ENCODE data around the gene POMT2. TPM values are rescaled to one million over a fixed set of nuclear protein-coding genes. Genes with fewer than 3 reads are reported as not detected.

POMT2 gene
- total RNA-seq, 1 donor from 2014 or later = 13.4 TPM

DNA sequence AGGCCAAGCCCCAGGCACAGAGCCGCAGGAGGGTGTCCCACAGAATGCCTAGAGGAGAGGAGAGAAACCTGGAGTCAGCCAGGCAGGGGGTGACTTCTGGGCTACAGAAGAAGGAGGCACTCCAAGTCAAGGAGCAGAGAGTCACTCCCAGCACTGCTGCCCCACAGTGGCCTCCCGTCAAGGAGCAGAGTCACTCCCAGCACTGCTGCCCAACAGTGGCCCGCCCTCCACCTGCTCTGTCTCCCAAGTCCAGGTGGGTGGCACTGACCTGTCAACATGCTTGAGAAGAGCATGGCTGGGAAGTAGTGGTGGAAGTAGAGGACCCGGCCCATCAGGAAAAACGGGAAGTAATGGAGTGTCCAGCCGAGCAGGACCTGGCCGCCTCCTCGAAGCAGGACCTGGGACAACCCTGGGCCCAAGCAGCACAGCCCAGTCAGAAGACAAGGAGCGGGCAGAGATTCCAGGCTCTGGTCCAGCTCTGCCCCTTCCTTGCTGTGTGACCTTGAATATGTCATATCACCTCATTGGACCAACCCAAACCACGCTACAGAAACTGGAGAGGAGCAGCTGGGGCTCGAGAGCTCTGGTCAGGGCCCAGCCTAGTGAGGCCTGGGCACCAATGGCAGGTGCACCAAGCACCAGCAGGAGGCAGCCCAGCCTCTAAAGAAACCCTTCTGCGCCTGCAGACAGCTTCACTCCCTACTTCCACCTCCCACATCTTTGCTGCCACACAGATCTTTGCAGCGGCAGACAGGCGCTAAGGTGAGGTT lies 42.0 kb downstream of the POMT2 start:
- H3K36me3 ChIP-seq = peaks cover 64% of the 10 kb centered on the region
- H3K4me1 ChIP-seq = no peaks in the 10 kb centered on the region
- peaks cover 4% of the 10 kb centered on the region for H3K9me3 ChIP-seq (replicated peaks)
- intact Hi-C loops (cut with micrococcal nuclease) = no loop called here
- no peak overlapping the region for H3K4me3 ChIP-seq
- H3K27ac ChIP-seq (replicated peaks) = no peak overlapping the region
- peaks cover under 1% of the 10 kb centered on the region for H3K27me3 ChIP-seq (ENCODE audit: low read depth)
- no peak for TF ChIP-seq CTCF (IDR thresholded peaks at IDR 0.05; ENCODE audit: borderline replicate concordance)
- DNase-seq = no peak

DNA sequence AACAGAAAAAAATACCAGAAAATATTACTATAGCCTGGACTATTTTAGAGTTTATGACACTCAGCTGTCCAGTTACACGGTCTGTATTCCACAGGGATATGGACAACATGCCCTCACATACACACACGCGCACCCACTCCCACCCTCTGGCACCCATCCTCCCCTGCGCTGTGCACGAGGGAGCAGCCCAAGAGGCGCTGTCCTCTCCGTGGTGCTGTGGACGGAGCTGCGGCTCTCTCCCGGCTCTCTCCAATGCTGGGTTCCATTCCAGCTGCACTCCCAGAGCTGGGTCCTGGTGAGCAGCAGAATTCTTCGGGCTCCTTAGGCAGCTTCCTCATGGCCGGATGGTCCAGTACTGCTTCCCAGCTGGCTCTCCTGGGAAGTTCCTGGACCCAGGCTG lies 43.7 kb downstream of the POMT2 start:
- no peak overlapping the region for H3K27ac ChIP-seq (replicated peaks)
- peaks cover 47% of the 10 kb centered on the region for H3K36me3 ChIP-seq
- peaks cover 18% of the 10 kb centered on the region for H3K27me3 ChIP-seq (ENCODE audit: low read depth)
- H3K4me1 ChIP-seq = no peaks in the 10 kb centered on the region
- no peak overlapping the region for H3K4me3 ChIP-seq
- intact Hi-C loops (cut with micrococcal nuclease) = no loop called here
- H3K9me3 ChIP-seq (replicated peaks) = peaks cover 4% of the 10 kb centered on the region
- no peak for TF ChIP-seq CTCF (IDR thresholded peaks at IDR 0.05; ENCODE audit: borderline replicate concordance)
- DNase-seq = no peak

DNA sequence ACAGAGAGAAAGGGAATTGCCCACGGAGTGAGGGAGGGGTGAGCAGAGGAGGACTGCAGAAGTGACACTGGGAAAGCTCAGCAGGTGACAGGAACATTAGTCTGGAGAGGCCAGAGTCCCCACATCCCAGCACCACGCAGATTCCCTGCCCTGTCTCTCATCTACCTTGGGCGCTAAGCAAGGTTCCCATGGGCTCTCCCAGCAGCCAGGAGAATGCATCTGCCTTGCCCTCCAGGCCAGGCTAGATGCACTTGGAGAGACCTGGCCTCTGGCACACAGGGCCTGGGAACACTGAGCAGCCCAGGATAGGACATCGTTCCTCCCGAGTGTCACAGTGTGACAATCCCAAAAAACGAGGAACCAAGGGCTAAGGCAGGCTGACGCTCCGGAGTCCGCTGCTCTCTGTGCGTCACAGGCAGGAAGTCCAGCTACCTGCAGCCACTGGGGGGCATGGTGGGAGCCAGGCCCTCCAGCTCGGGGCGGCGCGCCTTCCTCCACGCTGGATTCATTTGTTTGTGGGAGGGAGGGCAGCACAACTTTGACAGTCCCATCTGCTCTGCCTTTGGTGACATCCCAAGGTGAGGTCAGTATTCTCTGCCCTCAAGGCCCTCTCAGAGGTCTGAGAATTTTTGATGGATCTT lies 44.3 kb downstream of the POMT2 start:
- peaks cover 42% of the 10 kb centered on the region for H3K36me3 ChIP-seq
- intact Hi-C loops (cut with micrococcal nuclease) = no loop called here

DNA sequence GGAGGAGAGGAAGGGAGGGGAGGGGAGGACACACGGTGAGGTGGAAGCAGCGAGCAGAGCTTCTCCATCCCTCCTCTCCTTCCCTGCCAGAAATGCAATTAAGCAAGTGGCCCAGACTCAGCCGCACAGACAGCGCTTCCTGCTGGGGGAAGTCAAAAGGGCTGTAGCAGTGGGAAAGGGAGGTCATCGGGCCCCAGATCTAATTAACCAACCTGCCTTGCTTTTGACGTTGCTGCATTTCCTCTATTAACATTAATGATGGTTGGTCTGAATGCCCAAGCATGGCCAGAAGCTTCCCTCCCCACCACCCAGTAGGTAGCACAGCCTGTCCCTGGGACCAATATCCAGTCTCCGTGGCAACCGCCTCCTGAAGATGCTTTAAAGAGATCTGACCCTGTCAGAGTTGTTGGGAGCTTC lies 45.1 kb downstream of the POMT2 start:
- Histone ChIP-seq H3K27me3 (ENCODE audit: low read depth) (peaks cover 31% of the 10 kb centered on the region), H3K36me3 (peaks cover 41% of the 10 kb centered on the region), H3K4me3 (no peak overlapping the region), H3K27ac (replicated peaks) (no peak overlapping the region), H3K4me1 (peaks cover 8% of the 10 kb centered on the region), H3K9me3 (replicated peaks) (peaks cover 4% of the 10 kb centered on the region)
- DNase-seq = no peak
- intact Hi-C loops (cut with micrococcal nuclease) = no loop called here
- no peak for TF ChIP-seq CTCF (IDR thresholded peaks at IDR 0.05; ENCODE audit: borderline replicate concordance)

More for the DNA sequence above, 44.3 kb downstream of the POMT2 start:
- H3K27ac ChIP-seq (replicated peaks) = no peak overlapping the region
- TF ChIP-seq CTCF (IDR thresholded peaks at IDR 0.05; ENCODE audit: borderline replicate concordance) = no peak
- DNase-seq = no peak
- peaks cover 4% of the 10 kb centered on the region for H3K9me3 ChIP-seq (replicated peaks)
- no peak overlapping the region for H3K4me3 ChIP-seq
- H3K4me1 ChIP-seq = peaks cover under 1% of the 10 kb centered on the region
- peaks cover 23% of the 10 kb centered on the region for H3K27me3 ChIP-seq (ENCODE audit: low read depth)

DNA sequence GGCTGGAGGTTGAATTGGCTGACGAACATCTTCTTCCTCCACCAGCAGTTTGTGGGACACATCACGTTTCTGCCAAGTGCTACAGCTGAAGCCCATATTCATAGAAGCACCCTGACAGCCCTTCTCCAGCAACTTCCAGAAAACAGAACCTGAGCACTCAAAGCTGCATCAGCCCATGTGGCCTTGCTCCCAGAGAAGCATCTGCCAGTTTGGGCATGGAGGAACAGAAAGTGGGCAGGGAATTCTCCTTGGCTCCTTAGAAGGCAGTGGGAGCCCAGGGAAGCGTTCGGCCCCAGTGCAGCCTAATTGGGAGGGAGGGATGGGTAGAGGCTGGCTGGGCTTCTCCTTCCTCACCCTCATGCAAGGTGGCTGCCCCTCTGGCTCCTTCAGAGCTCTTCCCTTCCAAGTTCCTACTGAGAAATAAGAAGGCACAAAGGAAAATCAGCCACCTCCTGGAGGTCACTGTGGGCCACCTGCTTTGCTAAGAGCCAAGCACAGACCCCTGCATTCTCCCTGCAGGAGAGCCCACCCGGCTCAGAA lies 45.6 kb downstream of the POMT2 start:
- intact Hi-C loops (cut with micrococcal nuclease) = no loop called here
- Histone ChIP-seq H3K4me3 (no peak overlapping the region), H3K4me1 (peaks cover 11% of the 10 kb centered on the region), H3K9me3 (replicated peaks) (peaks cover 4% of the 10 kb centered on the region), H3K36me3 (peaks cover 40% of the 10 kb centered on the region), H3K27me3 (ENCODE audit: low read depth) (peaks cover 36% of the 10 kb centered on the region), H3K27ac (replicated peaks) (no peak overlapping the region)
- DNase-seq = no peak
- no peak for TF ChIP-seq CTCF (IDR thresholded peaks at IDR 0.05; ENCODE audit: borderline replicate concordance)

Measured in left ventricle myocardium inferior (tissue), 1 donor.